ENCODE measurements around the gene FRYL. TPM values are rescaled to one million over a fixed set of nuclear protein-coding genes. Genes with fewer than 3 reads are reported as not detected.
"Not testable (repeated sequence)": the region's sequence is repeated elsewhere in the genome, so short reads cannot be mapped to it uniquely, and the experiment has no call there.

FRYL gene
- total RNA-seq, 4 donors from 2014 or later: 51.1 to 96.5 (median 70.6) TPM

- 50 to 61% methylated on average over 1 of the region's 1 CpG for WGBS, 2 donors
- TF ChIP-seq CTCF (IDR thresholded peaks at IDR 0.05): no peak
- no peak for TF ChIP-seq POLR2A (IDR thresholded peaks at IDR 0.05)
- no peak for DNase-seq (ENCODE audit: low spot score in 2 of 2)
- intact Hi-C loops (cut with DNase I; ENCODE audit: low total_unique reads): no loop called here
- no peak overlapping the region for H3K4me3 ChIP-seq (ENCODE audit: low read depth, poor library complexity, severe bottlenecking)
Observed at GRCh38 chr4:48683784-48684666, 96.1 kb downstream of the FRYL start.

DNA sequence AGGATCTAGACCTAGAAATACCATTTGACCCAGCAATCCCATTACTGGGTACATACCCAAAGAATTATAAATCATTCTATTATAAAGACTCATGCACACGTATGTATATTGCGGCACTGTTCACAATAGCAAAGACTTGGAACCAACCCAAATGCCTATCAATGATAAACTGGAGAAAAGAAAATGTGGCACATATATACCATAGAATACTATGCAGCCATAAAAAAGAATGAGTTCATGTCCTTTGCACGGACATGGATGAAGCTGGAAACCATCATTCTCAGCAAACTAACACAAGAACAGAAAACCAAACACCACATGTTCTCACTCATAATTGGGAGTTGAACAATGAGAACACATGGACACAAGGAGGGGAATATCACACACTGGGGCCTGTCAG lies 97.2 kb downstream of the FRYL start:
- H3K4me3 ChIP-seq (ENCODE audit: low read depth, poor library complexity, severe bottlenecking); intact Hi-C loops (cut with DNase I; ENCODE audit: low total_unique reads); DNase-seq (ENCODE audit: low spot score in 2 of 2): not testable (repeated sequence)
- WGBS, 2 donors: 80 to 98% methylated on average over 3 of the region's 3 CpGs

- DNase-seq (ENCODE audit: low spot score in 2 of 2): no peak
- no peak overlapping the region for H3K4me3 ChIP-seq (ENCODE audit: low read depth, poor library complexity, severe bottlenecking)
- TF ChIP-seq POLR2A (IDR thresholded peaks at IDR 0.05) (no peak), CTCF (IDR thresholded peaks at IDR 0.05) (no peak)
- intact Hi-C loops (cut with DNase I; ENCODE audit: low total_unique reads): no loop called here
Observed at GRCh38 chr4:48681856-48682255, 98.2 kb downstream of the FRYL start.

DNA sequence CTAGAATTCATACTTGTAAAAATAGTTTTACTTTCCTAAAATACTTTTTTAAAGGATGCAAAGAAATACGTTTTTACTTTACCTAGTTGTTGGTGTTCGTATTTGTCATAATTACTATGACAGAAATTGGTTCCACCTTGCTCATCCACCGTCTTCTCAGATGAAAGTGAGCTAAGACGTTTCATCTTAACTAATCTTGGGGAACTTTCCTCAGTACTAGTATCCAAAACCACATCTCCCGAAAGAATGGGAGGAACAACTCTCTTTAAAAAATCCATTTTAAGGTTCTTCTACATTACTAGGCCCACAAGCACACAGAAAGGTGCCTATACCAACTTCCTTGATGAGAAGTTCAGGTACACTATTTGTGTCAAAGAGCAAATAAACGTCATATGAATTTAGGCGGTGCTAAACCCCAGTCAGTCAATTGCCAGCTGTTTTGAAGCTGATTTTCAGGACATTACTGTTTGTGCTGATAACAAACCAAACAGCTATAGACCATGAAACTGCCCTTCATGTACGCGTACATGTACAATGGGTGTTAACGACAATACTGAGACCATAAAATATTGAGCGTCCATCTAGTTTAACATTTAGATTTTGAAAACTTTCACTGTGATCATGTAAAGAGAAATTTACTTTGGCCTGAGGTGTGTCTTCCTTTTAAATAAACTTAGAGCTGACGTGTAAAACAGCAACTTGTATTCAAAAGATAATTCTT lies 99.1 kb downstream of the FRYL start:
- intact Hi-C loops (cut with DNase I; ENCODE audit: low total_unique reads): no loop called here
- DNase-seq (ENCODE audit: low spot score in 2 of 2): no peak
- TF ChIP-seq POLR2A (IDR thresholded peaks at IDR 0.05) (no peak), CTCF (IDR thresholded peaks at IDR 0.05) (no peak)
- 87 to 88% methylated on average over 12 of the region's 12 CpGs for WGBS, 2 donors
- H3K4me3 ChIP-seq (ENCODE audit: low read depth, poor library complexity, severe bottlenecking): no peak overlapping the region

DNA sequence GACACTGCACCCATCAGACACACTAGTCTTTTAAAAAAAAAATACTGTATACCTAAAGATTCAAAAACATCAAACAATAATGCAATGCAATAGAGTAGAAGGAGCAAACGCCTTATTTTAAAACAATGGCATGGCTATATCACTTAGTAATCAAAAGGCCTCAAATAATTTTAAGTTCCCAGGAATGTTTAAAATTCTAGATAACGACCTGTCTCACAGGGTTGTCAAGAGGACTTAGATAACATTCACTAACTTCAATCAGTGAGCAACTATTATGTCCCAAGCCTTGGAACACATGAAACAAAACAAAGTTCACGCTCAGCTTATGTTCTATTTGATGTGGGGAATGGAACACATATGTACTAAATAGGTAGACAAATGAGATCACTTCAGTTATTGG lies 106.5 kb downstream of the FRYL start:
- intact Hi-C loops (cut with DNase I; ENCODE audit: low total_unique reads): no loop called here
- no peak for TF ChIP-seq CTCF (IDR thresholded peaks at IDR 0.05)
- 90 to 92% methylated on average over 3 of the region's 3 CpGs for WGBS, 2 donors
- no peak for DNase-seq (ENCODE audit: low spot score in 2 of 2)
- H3K4me3 ChIP-seq (ENCODE audit: low read depth, poor library complexity, severe bottlenecking): no peak overlapping the region

GRCh38 chr4:48670587-48670986 lies 109.5 kb downstream of the FRYL start:
- intact Hi-C loops (cut with DNase I; ENCODE audit: low total_unique reads): no loop called here
- no peak overlapping the region for H3K4me3 ChIP-seq (ENCODE audit: low read depth, poor library complexity, severe bottlenecking)
- DNase-seq (ENCODE audit: low spot score in 2 of 2): no peak
- WGBS, 2 donors: 100% methylated on average over 1 of the region's 1 CpG
- no peak for TF ChIP-seq CTCF (IDR thresholded peaks at IDR 0.05)
- TF ChIP-seq POLR2A (IDR thresholded peaks at IDR 0.05): no peak

Data from lower leg skin (tissue), 4 donors.